NCI-H69 (cell line): ENCODE data around the gene CAPZB.
A peak's percentile ranks its signal among the peaks of the same experiment; 100 is the strongest.

ENCODE experiments used
- DNase-seq: peaks from one replicate; lab custom pipeline; 2025; lab: John Stamatoyannopoulos, UW

Gene CAPZB

DNA sequence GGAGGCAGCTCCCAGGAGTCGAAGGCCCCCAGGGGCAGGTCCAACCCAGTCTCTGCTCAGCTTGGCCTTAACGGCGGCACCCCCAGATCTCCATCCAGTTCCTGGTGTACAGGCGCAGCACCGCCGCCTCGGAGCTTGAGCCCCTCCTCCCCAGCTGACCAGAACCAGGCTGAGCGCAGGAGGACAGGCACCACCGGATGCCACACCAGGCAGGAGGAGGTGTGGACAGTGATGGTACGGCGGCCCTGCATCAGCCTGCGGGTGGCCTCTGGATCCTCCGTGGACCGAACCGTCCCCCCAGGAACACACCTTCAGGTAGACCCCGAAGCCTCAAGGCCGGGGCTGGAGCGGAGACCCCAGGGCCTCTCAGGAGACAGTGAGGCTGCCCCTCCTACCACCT lies 156.9 kb downstream of the CAPZB start:
- no peak for DNase-seq

GRCh38 chr1:19327736-19328135 lies 157.6 kb downstream of the CAPZB start:
- no peak for DNase-seq

GRCh38 chr1:19327301-19327700 lies 158.0 kb downstream of the CAPZB start:
- DNase-seq = peak; percentile 26

GRCh38 chr1:19326748-19327065 lies 158.6 kb downstream of the CAPZB start:
- no peak for DNase-seq

- no peak for DNase-seq
These were observed 159.2 kb downstream of the CAPZB start for GRCh38 chr1:19325958-19326747.

- DNase-seq = no peak
These were observed 159.9 kb downstream of the CAPZB start for GRCh38 chr1:19325368-19325957.

GRCh38 chr1:19324665-19324990 lies 160.7 kb downstream of the CAPZB start:
- DNase-seq = no peak

DNA sequence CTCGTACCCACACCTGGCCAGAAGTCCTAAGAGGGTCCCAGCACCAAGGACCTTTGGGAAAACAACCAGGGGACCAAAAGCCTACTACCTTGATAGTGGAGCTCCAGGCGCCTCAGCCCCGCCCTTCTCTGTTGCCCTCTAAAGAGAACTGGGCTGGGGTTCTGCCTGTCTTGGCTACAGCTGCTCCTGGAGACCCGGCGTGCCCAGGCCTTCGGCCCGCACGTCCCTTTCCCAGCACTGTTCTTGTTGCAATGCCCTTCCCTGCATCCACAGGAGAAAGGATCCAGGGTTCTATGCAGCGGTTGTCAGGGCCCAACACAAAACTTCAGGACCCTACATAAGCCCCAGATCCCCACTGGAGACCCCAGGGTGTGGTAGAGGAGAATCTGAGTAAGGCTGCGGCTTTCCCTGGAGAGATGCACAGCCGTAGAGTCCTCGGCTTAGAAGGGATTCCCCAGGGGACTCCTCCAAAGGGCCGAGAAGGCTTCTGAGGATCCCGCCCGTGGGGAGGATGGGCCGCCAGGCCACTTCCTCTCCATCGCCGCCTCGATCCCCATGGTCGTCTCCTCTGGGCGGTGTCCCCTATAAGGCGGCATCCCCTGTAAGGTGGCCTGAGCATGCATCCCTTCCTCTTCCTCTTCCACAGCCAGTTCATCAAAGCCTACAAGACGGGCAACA lies 161.2 kb downstream of the CAPZB start:
- no peak for DNase-seq

DNA sequence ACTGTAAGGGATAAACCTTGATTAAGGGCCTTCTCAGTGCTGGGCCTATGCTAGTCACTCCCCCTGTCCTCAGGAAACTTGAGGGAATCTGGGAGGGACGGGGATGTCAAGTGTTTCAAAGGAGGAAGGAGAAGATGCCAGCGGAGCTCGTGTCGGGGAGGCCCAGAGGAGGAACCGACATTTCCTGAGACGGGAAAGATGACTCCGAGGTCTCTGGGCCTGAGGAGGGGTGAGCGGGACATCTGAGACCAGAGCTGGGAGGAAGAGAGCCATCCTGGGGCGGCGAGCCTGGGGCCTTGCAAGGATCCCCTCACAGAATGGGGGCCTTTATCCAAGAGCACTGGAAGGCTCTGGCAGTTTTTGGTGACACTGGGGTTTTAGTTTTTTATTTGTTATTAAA lies 162.9 kb downstream of the CAPZB start:
- no peak for DNase-seq

DNA sequence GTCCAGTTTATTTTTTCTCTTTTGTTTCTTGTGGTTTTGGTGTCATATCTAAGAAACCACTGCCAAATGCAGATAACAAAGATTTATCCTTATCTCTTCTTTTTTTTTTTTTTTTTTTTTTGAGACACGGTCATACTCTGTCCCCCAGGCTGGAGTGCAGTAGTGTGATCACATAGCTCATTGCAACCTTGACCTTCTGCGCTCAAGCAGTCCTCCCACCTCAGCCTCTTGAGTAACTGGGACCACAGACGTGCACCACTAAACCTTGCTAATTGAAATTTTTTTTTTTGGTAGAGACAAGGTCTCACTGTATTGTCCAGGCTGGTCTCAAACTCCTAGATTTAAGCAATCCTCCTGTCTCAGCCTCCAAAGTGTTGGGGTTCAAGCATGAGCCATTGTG lies 164.3 kb downstream of the CAPZB start:
- DNase-seq = no peak

DNA sequence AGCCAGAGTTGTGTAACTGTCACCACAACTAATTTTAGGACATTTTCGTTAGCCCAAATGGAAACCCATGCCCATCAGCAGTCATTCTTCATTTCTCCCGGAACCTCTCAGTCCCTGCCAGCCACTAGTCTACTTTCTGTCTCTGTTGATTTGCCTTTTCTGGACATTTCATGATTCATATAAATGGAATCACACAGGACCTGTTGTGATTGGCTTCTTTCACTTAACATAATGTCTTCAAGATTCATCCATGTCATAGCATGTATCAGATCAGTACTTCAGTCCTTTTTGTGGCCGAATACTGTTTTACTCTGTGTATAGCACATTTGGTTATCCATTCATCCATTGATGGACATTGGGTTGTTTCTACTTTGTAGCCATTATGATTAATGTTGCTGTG lies 166.1 kb downstream of the CAPZB start:
- no peak for DNase-seq

- no peak for DNase-seq
These were observed 168.0 kb downstream of the CAPZB start for GRCh38 chr1:19317126-19317910.

DNA sequence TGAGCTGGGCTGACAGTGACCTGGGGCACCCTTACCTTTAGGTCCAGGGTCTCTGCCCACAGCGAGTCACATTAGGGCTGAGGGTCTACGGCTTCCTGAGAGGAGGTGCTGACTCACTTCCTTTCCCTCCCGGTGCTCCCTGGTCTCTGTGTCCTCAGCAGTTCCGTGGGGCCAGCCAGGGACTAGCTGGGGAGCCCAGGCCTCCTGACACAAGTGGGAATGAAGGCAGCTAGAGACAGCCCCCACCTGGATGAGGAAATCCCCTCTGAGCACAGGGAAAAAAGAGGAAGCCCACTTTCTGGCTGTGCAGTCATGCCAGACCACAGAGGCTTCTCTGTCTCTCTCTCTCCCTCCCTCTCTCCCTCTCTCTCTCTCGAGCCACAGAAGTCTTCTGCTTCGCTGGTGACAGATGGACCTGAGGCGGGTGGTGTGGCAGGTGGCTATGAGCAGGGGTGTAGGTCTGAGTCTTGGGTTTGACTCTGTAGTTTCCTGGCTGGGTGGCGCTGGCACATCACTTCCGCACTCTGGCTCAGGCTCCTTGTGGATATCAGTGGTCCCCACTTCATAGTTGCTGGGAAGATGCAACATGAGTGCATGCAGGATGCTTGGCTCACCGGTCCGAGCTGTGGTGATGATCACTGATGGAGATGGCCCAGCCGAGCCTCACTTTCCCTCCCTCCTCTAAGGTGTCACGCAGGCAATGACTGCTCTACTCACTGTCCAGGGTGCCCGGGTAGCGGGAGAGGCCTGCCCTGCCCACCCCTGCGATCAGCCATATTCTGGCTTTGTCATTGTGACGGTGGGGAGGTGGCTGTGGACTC lies 169.8 kb downstream of the CAPZB start:
- DNase-seq = no peak

GRCh38 chr1:19313961-19314882 lies 171.1 kb downstream of the CAPZB start:
- no peak for DNase-seq

DNA sequence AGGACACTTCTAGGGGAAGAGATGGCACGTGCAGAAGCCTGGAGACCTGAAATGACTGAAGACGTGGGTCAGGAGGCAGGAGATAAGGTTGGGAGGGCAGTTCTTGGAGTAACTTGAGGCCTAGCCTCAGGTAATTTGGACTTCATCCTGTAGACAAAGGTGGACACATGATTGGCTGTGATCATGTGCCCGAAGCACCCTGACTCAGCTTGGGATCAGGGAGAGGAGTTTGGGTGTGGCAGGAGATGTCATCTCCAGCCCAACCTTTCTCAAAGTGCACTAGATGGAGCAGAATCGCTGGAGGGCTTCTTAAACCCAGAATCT lies 171.7 kb downstream of the CAPZB start:
- DNase-seq = no peak

DNA sequence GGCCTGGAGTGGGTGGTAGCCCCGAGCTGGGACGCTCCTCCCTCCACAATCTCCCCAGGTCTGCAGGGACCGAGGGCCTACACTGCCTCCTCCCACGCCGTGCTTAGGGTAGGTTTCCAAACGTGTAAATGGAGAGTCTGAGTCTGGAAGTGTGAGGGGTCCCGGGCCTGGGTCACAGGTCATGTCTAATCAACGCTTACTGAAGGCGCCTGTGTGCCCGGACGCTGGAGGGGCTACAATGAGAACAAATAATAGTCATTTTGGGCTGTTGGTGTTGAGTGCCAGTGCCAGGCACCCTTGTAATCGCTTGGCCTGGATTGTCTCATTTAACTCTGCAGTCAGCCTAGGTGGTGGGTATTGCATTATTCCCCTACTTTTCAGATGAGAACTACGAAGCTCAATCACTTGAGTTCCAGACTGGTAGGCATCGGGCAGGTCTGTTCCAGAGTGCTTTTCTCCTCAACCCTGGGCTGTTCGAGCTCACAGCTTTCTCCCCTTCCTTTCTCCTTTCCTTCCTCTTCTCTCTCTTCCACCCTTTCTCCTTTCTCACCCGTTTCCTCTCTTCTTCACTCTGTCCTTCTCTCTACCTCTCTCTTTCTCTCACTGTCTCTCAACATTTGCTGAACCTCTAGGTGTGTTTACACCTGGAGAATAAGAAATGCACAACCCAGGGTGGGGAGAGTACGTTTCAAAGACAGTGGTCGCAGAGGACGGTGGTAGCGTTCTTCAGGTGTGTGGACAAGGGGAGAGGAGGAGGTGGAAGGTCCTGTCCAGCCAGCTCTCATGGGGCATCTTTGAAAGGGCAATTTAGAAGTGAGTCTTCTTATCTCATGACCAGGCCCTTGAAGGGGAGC lies 172.3 kb downstream of the CAPZB start:
- DNase-seq = no peak

- peak; percentile 91 for DNase-seq
These were observed 173.2 kb downstream of the CAPZB start, which contains the start of the genes AKR7A2 and SLC66A1 for GRCh38 chr1:19311931-19312781. TSS of gene AKR7A2 (minus strand) at chr1:19312144. CDS start at chr1:19312124, 20 bp downstream. TSS of gene SLC66A1 (plus strand) at chr1:19312326. CDS start at chr1:19317678, 5,352 bp downstream.

- DNase-seq = peak; percentile 34
These were observed 173.8 kb downstream of the CAPZB start for GRCh38 chr1:19311503-19311930.
